Fibroblast of skin of back (primary cell): ENCODE results near the gene GNG14.
"Not testable (repeated sequence)": the region's sequence is repeated elsewhere in the genome, so short reads cannot be mapped to it uniquely, and the experiment has no call there.

Experiments used
- DNase-seq: peaks from one replicate; pipeline ENCODE4 v3.0.0-alpha.2; 2013

The GNG14 gene

GRCh38 chr19:12725612-12726011 is 37.8 kb downstream of the GNG14 start:
- not testable (repeated sequence) for DNase-seq

GRCh38 chr19:12726988-12727316 is 39.2 kb downstream of the GNG14 start:
- DNase-seq: no peak

DNA sequence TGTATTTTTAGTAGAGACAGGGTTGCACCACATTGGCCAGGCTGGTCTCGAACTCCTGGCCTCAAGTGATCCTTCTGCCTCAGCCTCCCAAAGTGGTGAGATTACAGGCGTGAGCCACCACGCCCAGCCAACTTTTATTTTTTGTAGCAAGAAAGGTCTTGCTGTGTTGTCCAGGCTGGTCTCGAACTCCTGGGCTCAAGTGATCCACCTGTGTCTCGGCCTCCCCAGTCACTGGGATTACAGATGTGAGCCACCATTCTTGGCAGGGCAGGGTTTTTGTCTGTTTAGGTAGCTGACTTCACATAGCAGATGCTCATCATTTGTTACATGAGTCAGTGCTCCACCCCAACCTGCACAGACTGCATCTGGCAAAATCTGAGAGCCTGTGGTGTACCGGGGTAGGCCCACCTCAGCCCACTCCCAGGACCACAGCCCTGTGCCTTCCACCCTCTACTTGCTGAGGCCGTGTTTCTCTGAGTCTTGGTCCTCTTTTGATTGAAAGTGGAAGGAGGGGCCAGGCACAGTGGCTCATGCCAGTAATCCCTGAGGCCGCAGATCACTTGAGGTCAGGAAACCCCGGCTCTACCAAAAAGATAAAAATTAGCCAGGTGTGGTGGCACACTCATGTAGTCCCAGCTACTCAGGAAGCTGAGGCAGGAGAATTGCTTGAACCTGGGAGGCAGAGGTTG is 40.1 kb downstream of the GNG14 start:
- no peak for DNase-seq

DNA sequence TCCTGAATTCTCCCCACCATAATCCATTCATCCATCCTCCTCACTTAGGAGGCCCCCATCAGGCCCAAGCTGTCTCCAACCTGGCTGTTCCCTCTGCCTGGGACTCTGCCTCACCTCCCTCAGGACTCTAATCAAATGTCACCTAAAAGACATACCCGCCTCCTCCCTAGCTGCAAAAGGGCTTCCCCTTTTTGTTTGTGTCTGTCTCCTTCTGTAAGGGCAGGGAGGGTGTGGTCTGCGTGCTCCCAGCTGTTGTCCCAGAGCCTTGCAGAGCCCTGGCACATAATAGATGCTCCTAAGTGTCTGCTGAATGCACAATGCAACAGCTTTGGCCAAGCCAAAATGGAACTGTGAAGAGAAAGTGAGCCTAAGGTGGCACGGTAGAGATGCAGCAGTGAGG is 42.3 kb downstream of the GNG14 start:
- DNase-seq: no peak

DNA sequence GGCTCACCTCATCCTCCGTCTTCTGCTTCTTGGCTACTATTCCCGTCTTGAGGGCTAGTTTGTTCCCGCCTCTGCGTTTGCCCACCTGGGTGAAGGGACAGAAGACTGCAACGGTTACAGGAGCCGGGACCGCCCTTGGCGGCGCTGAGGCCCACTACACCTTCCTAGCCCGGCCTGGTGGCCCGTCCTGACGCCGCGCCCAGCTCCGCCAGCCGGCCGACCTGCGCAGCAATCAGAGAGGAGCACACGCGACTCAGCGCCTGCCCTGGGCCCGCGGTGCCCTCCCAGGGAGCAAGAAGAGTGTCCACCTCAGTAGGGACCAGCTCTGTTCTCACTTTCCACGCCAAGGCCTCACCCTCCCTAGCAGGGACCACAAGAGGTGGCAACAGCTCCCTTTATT is 43.5 kb downstream of the GNG14 start:
- no peak for DNase-seq

- peak; percentile 56 for DNase-seq
Measured at GRCh38 chr19:12733369-12734214, 45.8 kb downstream of the GNG14 start.

DNA sequence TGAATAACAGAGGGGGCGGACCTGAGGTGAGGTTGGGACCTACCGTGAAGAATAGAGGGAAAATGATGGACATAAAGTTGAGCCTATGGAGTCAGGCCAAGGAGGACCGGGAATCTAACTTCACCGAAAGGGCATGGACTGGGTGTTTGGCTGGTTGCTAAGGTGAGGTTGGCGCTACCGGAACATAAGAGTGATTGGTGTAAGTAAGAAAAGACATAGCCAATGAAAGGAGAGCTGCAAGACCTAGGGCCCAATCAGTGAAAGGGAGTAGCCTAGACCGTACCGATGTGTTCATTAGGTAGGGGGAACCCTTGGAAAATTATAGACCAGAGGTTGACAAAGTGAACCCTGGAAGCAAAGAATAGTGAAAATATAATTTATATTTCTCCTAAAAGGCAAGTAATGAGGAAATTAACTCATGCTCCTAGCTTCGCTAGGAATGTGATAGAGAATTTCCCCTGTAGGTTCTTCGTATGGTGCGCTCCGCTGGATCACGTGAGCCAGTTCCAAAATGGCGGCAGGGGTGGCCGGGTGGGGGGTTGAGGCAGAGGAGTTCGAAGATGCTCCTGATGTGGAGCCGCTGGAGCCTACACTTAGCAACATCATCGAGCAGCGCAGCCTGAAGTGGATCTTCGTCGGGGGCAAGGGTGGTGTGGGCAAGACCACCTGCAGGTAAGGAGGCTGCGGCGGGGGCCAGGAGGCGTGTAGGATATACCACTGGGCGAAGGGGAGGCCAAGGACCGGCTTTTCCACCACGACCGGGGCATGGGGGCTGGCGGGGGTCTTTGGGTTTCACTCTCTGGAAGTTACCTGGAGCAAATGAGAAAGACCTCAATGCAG is 49.4 kb downstream of the GNG14 start, which contains the start of gene GET3:
Gene GET3 (plus strand): TSS at position 503 of the 840 bp plus-strand sequence. CDS start 9 bp downstream, at position 512.
- DNase-seq: peak; percentile 100

DNA sequence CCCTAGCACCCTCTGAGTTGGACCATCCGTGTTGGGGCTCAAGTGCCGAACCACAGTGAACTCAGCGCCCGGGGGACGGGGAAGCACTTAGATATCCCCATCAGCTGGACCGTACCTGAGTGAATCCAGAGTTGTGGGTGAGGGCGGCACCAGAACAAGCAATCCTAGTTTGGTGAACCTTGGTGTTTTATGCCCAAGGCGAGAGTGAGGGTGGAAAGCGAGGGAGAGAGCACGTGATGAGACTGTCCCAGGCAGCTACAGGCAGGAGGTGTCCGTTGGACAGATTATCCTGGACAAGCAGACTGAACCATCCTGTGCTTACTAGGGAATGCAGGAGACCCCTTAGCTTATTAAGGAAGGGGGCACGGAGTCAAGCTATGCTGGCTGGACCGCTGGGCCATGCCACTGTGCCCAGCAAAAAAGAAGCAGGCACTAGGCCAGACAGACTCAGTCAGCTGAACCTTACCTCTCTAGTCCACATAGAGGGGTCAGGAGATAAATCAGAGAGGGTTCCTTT is 50.1 kb downstream of the GNG14 start:
- no peak for DNase-seq
